Measurements from ENCODE around the gene EIF2S2.

The EIF2S2 gene

GRCh38 chr20:34072778-34073177 is 39.3 kb downstream of the EIF2S2 start:
- Mint-ChIP-seq H3K36me3 (ENCODE audit: low read depth) (peaks cover 74% of the 10 kb centered on the region), H3K4me3 (no peak overlapping the region)

GRCh38 chr20:34072076-34072475 is 40.0 kb downstream of the EIF2S2 start:
- H3K27ac Mint-ChIP-seq, result no peak overlapping the region
- intact Hi-C loops (cut with micrococcal nuclease), result loop anchor here (10.0 kb wide), 1 partner anchor 277 kb away; no protein-coding TSS in a partner anchor
- no peaks in the 10 kb centered on the region for H3K9me3 Mint-ChIP-seq
- no peak overlapping the region for H3K4me3 Mint-ChIP-seq
- peaks cover 70% of the 10 kb centered on the region for H3K36me3 Mint-ChIP-seq (ENCODE audit: low read depth)
- H3K4me1 Mint-ChIP-seq (ENCODE audit: low read depth), result peaks cover 5% of the 10 kb centered on the region
- no peaks in the 10 kb centered on the region for H3K27me3 Mint-ChIP-seq

More at GRCh38 chr20:34072778-34073177, 39.3 kb downstream of the EIF2S2 start:
- Mint-ChIP-seq H3K9me3 (no peaks in the 10 kb centered on the region), H3K4me1 (ENCODE audit: low read depth) (peaks cover 5% of the 10 kb centered on the region), H3K27me3 (no peaks in the 10 kb centered on the region), H3K27ac (no peak overlapping the region)
- intact Hi-C loops (cut with micrococcal nuclease), result loop anchor here (10.0 kb wide), 1 partner anchor 278 kb away; no protein-coding TSS in a partner anchor

GRCh38 chr20:34070859-34071258 is 41.2 kb downstream of the EIF2S2 start:
- H3K4me3 Mint-ChIP-seq, result no peak overlapping the region
- intact Hi-C loops (cut with micrococcal nuclease), result loop anchor here (1.0 to 10.0 kb wide), 2 partner anchors 58 to 276 kb away; no protein-coding TSS in a partner anchor
- no peak overlapping the region for H3K27ac Mint-ChIP-seq
- no peaks in the 10 kb centered on the region for H3K27me3 Mint-ChIP-seq
- H3K36me3 Mint-ChIP-seq (ENCODE audit: low read depth), result peaks cover 58% of the 10 kb centered on the region
- H3K9me3 Mint-ChIP-seq, result no peaks in the 10 kb centered on the region
- peaks cover 5% of the 10 kb centered on the region for H3K4me1 Mint-ChIP-seq (ENCODE audit: low read depth)

GRCh38 chr20:34070079-34070439 is 42.0 kb downstream of the EIF2S2 start:
- H3K27ac Mint-ChIP-seq, result no peak overlapping the region
- intact Hi-C loops (cut with micrococcal nuclease), result loop anchor here (1.0 to 10.0 kb wide), 2 partner anchors 59 to 275 kb away; no protein-coding TSS in a partner anchor
- H3K9me3 Mint-ChIP-seq, result no peaks in the 10 kb centered on the region
- no peak overlapping the region for H3K4me3 Mint-ChIP-seq
- no peaks in the 10 kb centered on the region for H3K27me3 Mint-ChIP-seq
- H3K4me1 Mint-ChIP-seq (ENCODE audit: low read depth), result peaks cover 5% of the 10 kb centered on the region
- peaks cover 58% of the 10 kb centered on the region for H3K36me3 Mint-ChIP-seq (ENCODE audit: low read depth)

GRCh38 chr20:34069341-34070078 is 42.5 kb downstream of the EIF2S2 start:
- Mint-ChIP-seq H3K4me3 (no peak overlapping the region), H3K36me3 (ENCODE audit: low read depth) (peaks cover 58% of the 10 kb centered on the region), H3K27me3 (no peaks in the 10 kb centered on the region), H3K4me1 (ENCODE audit: low read depth) (peaks cover 11% of the 10 kb centered on the region), H3K9me3 (no peaks in the 10 kb centered on the region), H3K27ac (no peak overlapping the region)
- intact Hi-C loops (cut with micrococcal nuclease), result loop anchor here (1.0 to 10.0 kb wide), 5 partner anchors 60 to 275 kb away; no protein-coding TSS in a partner anchor

- Mint-ChIP-seq H3K27me3 (no peaks in the 10 kb centered on the region), H3K9me3 (no peaks in the 10 kb centered on the region), H3K4me3 (no peak overlapping the region), H3K36me3 (ENCODE audit: low read depth) (peaks cover 57% of the 10 kb centered on the region), H3K27ac (peak overlapping the region; percentile 12), H3K4me1 (ENCODE audit: low read depth) (peaks cover 14% of the 10 kb centered on the region)
- intact Hi-C loops (cut with micrococcal nuclease), result loop anchor here (2.0 to 5.0 kb wide), 2 partner anchors 151 to 205 kb away; no protein-coding TSS in a partner anchor
Observed at GRCh38 chr20:34068001-34068400, 44.0 kb downstream of the EIF2S2 start.

GRCh38 chr20:34066476-34067090 is 45.5 kb downstream of the EIF2S2 start:
- peaks cover 23% of the 10 kb centered on the region for H3K4me1 Mint-ChIP-seq (ENCODE audit: low read depth)
- intact Hi-C loops (cut with micrococcal nuclease), result loop anchor here (5.0 kb wide), 1 partner anchor 149 kb away; no protein-coding TSS in a partner anchor
- H3K27me3 Mint-ChIP-seq, result no peaks in the 10 kb centered on the region

GRCh38 chr20:34065260-34065659 is 46.8 kb downstream of the EIF2S2 start:
- H3K9me3 Mint-ChIP-seq, result no peaks in the 10 kb centered on the region
- H3K27ac Mint-ChIP-seq, result no peak overlapping the region
- peaks cover 40% of the 10 kb centered on the region for H3K36me3 Mint-ChIP-seq (ENCODE audit: low read depth)
- H3K4me3 Mint-ChIP-seq, result no peak overlapping the region
- peaks cover 18% of the 10 kb centered on the region for H3K4me1 Mint-ChIP-seq (ENCODE audit: low read depth)
- no peaks in the 10 kb centered on the region for H3K27me3 Mint-ChIP-seq
- intact Hi-C loops (cut with micrococcal nuclease), result loop anchor here (5.0 kb wide), 1 partner anchor 148 kb away; no protein-coding TSS in a partner anchor

More at GRCh38 chr20:34066476-34067090, 45.5 kb downstream of the EIF2S2 start:
- no peak overlapping the region for H3K27ac Mint-ChIP-seq
- H3K4me3 Mint-ChIP-seq, result no peak overlapping the region
- peaks cover 43% of the 10 kb centered on the region for H3K36me3 Mint-ChIP-seq (ENCODE audit: low read depth)
- H3K9me3 Mint-ChIP-seq, result no peaks in the 10 kb centered on the region

- Mint-ChIP-seq H3K27me3 (no peaks in the 10 kb centered on the region), H3K36me3 (ENCODE audit: low read depth) (peaks cover 50% of the 10 kb centered on the region), H3K27ac (no peak overlapping the region), H3K4me3 (no peak overlapping the region), H3K9me3 (no peaks in the 10 kb centered on the region), H3K4me1 (ENCODE audit: low read depth) (peaks cover 18% of the 10 kb centered on the region)
- intact Hi-C loops (cut with micrococcal nuclease), result no loop called here
Observed at GRCh38 chr20:34064286-34064685, 47.8 kb downstream of the EIF2S2 start.

- Mint-ChIP-seq H3K27me3 (no peaks in the 10 kb centered on the region), H3K4me1 (ENCODE audit: low read depth) (peaks cover 23% of the 10 kb centered on the region), H3K9me3 (no peaks in the 10 kb centered on the region), H3K36me3 (ENCODE audit: low read depth) (peaks cover 54% of the 10 kb centered on the region), H3K4me3 (no peak overlapping the region), H3K27ac (no peak overlapping the region)
- intact Hi-C loops (cut with micrococcal nuclease), result no loop called here
Observed at GRCh38 chr20:34062570-34063482, 49.2 kb downstream of the EIF2S2 start.

- Mint-ChIP-seq H3K4me3 (no peak overlapping the region), H3K4me1 (ENCODE audit: low read depth) (peaks cover 23% of the 10 kb centered on the region)
- intact Hi-C loops (cut with micrococcal nuclease), result no loop called here
Observed at GRCh38 chr20:34061695-34062094, 50.3 kb downstream of the EIF2S2 start.

GRCh38 chr20:34060970-34061369 is 51.1 kb downstream of the EIF2S2 start:
- no peaks in the 10 kb centered on the region for H3K27me3 Mint-ChIP-seq
- no peaks in the 10 kb centered on the region for H3K9me3 Mint-ChIP-seq
- no peak overlapping the region for H3K4me3 Mint-ChIP-seq
- H3K27ac Mint-ChIP-seq, result no peak overlapping the region
- peaks cover 23% of the 10 kb centered on the region for H3K4me1 Mint-ChIP-seq (ENCODE audit: low read depth)
- intact Hi-C loops (cut with micrococcal nuclease), result no loop called here
- H3K36me3 Mint-ChIP-seq (ENCODE audit: low read depth), result peaks cover 51% of the 10 kb centered on the region

More at GRCh38 chr20:34061695-34062094, 50.3 kb downstream of the EIF2S2 start:
- Mint-ChIP-seq H3K36me3 (ENCODE audit: low read depth) (peaks cover 51% of the 10 kb centered on the region), H3K9me3 (no peaks in the 10 kb centered on the region), H3K27me3 (no peaks in the 10 kb centered on the region), H3K27ac (no peak overlapping the region)

GRCh38 chr20:34058831-34059230 is 53.2 kb downstream of the EIF2S2 start:
- H3K27ac Mint-ChIP-seq, result no peak overlapping the region
- H3K36me3 Mint-ChIP-seq (ENCODE audit: low read depth), result peaks cover 30% of the 10 kb centered on the region
- H3K4me1 Mint-ChIP-seq (ENCODE audit: low read depth), result peaks cover 27% of the 10 kb centered on the region
- H3K4me3 Mint-ChIP-seq, result no peak overlapping the region
- no peaks in the 10 kb centered on the region for H3K9me3 Mint-ChIP-seq
- H3K27me3 Mint-ChIP-seq, result no peaks in the 10 kb centered on the region
- intact Hi-C loops (cut with micrococcal nuclease), result no loop called here

Measured in dendritic cell treated with granulocyte-macrophage colony-stimulating factor and Interleukin-4, amounts not matched to agents 40 ng/mL and 50 ng/mL, for 4 days (primary cell).